B cell (primary cell): ENCODE measurements around the gene C5. TPM values are rescaled to one million over a fixed set of nuclear protein-coding genes. Genes with fewer than 3 reads are reported as not detected.

Experiments
- ATAC-seq: fragments of 200-7000 bp; cut with Tn5 transposase; one replicate; pipeline ENCODE4 v1.10.0; 2021; ENCODE audit warnings: low read depth, mild to moderate bottlenecking, moderate number of reproducible peaks, moderate library complexity
- CTCF ChIA-PET: fragments of 350-600 bp; sonication (Branson Sonifier 250); formaldehyde crosslinking; loops from one replicate; lab custom pipeline; 2021; ENCODE audit warnings: antibody characterized with exemption, inconsistent platforms; lab: Charles Lee
- POLR2A ChIA-PET: fragments of 350-600 bp; sonication (Branson Sonifier 250); formaldehyde crosslinking; loops from one replicate; lab custom pipeline; 2021; ENCODE audit warnings: antibody characterized with exemption; lab: Charles Lee
- DNase-seq: peaks from one replicate; pipeline ENCODE4 v3.0.0; 2013
- H2AFZ ChIP-seq: 2 replicates; pipeline ENCODE4 v1.6.1; 2012; ENCODE audit warnings: mild to moderate bottlenecking, low read depth, low read length; ENCODE audit not compliant: insufficient read depth, poor library complexity, severe bottlenecking
- H3K27ac ChIP-seq, 2 donors: 1 replicate in 1 of 2; 2 replicates in 1 of 2; pipeline ENCODE4 v1.5.1; 2012 to 2013; ENCODE audit warnings: low read length in 2 of 2, mild to moderate bottlenecking in 2 of 2, moderate library complexity in 1 of 2
- H3K27me3 ChIP-seq, 4 experiments: fragments of 200-600 bp in 1 of 4; sonication (generic) in 1 of 4; replicated peaks in 1 of 4; 1 replicate in 2 of 4; 2 replicates in 2 of 4; pipeline versions ENCODE4 v1.6.1 to v1.7.0; 2013 to 2016; ENCODE audit warnings: low read length in 3 of 4, mild to moderate bottlenecking in 2 of 4, mixed read lengths in 1 of 4, moderate library complexity in 1 of 4; ENCODE audit not compliant: insufficient read depth in 4 of 4, control insufficient read depth in 3 of 4; ENCODE audit errors: control extremely low read depth in 1 of 4
- H3K36me3 ChIP-seq, 2 experiments: replicated peaks in 1 of 2; 1 replicate in 1 of 2; 2 replicates in 1 of 2; pipeline versions ENCODE4 v1.6.1 to v1.7.1; 2013; ENCODE audit warnings: low read length in 1 of 2; ENCODE audit not compliant: insufficient read depth in 2 of 2, control insufficient read depth in 1 of 2; ENCODE audit errors: control extremely low read depth in 1 of 2, extremely low read depth in 1 of 2
- H3K4me1 ChIP-seq, 2 donors: fragments of 200-600 bp in 1 of 2; sonication (generic) in 1 of 2; 1 replicate in 1 of 2; 2 replicates in 1 of 2; pipeline versions ENCODE4 v1.5.1 to v1.6.1; 2013 to 2017; ENCODE audit warnings: low read length in 2 of 2; ENCODE audit not compliant: control insufficient read depth in 2 of 2, insufficient read depth in 2 of 2
- H3K4me2 ChIP-seq: replicated peaks from 2 replicates; pipeline ENCODE3; 2012; ENCODE audit warnings: mild to moderate bottlenecking, low read depth, low read length; ENCODE audit not compliant: poor library complexity, severe bottlenecking
- H3K4me3 ChIP-seq, 5 experiments: fragments of 200-600 bp in 1 of 5; sonication (generic) in 1 of 5; 1 replicate in 3 of 5; 2 replicates in 2 of 5; pipeline versions ENCODE4 v1.5.1 to v1.7.0; 2011 to 2016; ENCODE audit warnings: low read length in 4 of 5, mild to moderate bottlenecking in 4 of 5, low read depth in 2 of 5, control low read depth in 1 of 5, moderate library complexity in 1 of 5; ENCODE audit not compliant: insufficient read depth in 1 of 5; ENCODE audit errors: control extremely low read depth in 1 of 5, extremely low read depth in 1 of 5
- H3K79me2 ChIP-seq: fragments of 200-600 bp; sonication (generic); one replicate; pipeline ENCODE4 v1.6.0; 2016; ENCODE audit warnings: low read length; ENCODE audit not compliant: control insufficient read depth, insufficient read depth
- H3K9ac ChIP-seq: fragments of 200-600 bp; sonication (generic); 2 replicates; pipeline ENCODE4 v1.6.1; 2017; ENCODE audit warnings: mild to moderate bottlenecking, low read length, moderate library complexity
- H3K9me3 ChIP-seq, 3 donors: one replicate each; pipeline versions ENCODE4 v1.6.1 to v1.7.1; 2013; ENCODE audit warnings: low read length in 2 of 3; ENCODE audit not compliant: control insufficient read depth in 2 of 3, insufficient read depth in 1 of 3; ENCODE audit errors: control extremely low read depth in 1 of 3
- H4K20me1 ChIP-seq: 2 replicates; pipeline ENCODE4 v1.6.0; 2012; ENCODE audit warnings: mild to moderate bottlenecking, low read length; ENCODE audit not compliant: insufficient read depth, control insufficient read depth, poor library complexity, severe bottlenecking
- H3K27ac Mint-ChIP-seq: one replicate; pipeline ENCODE4 v1.8.0; 2021; ENCODE audit warnings: mixed read lengths
- H3K27me3 Mint-ChIP-seq: one replicate; pipeline ENCODE4 v1.8.0; 2021; ENCODE audit warnings: mixed read lengths
- H3K4me1 Mint-ChIP-seq: one replicate; pipeline ENCODE4 v1.8.0; 2021; ENCODE audit warnings: mixed read lengths
- H3K4me3 Mint-ChIP-seq: one replicate; pipeline ENCODE4 v1.8.0; 2021; ENCODE audit warnings: mixed read lengths
- H3K9me3 Mint-ChIP-seq: one replicate; pipeline ENCODE4 v1.8.0; 2022; ENCODE audit warnings: mixed read lengths; ENCODE audit not compliant: insufficient read depth
- CTCF ChIP-seq: fragments of 200-600 bp; IDR thresholded peaks from one replicate; pipeline ENCODE4 v1.8.0; 2022; ENCODE audit warnings: antibody characterized with exemption, mild to moderate bottlenecking
- EZH2 ChIP-seq: IDR thresholded peaks from 2 replicates; pipeline ENCODE4 v1.6.1; 2012; ENCODE audit warnings: borderline replicate concordance, low read depth, mild to moderate bottlenecking, moderate library complexity, low read length; ENCODE audit not compliant: insufficient read depth, poor library complexity, severe bottlenecking
- WGBS: methylation state at CpG from one replicate; pipeline ENCODE4 v1.1.5; 2013; ENCODE audit warnings: missing lambda C conversion rate; ENCODE audit not compliant: insufficient coverage; 5-methylcytosine and 5-hydroxymethylcytosine counted together
- intact Hi-C: fragments of 100-400 bp; cut with micrococcal nuclease; formaldehyde crosslinking; loops from one replicate; pipeline ENCODE4 v1.10.0; 2022
- polyA plus RNA-seq: library from polyadenylated mRNA; depleted of rRNA; stranded (reverse); fragments of >200 nt; gene quantifications from 2 replicates; pipeline ENCODE4 v1.2.3, GENCODE V29; 2012
- total RNA-seq, 2 donors: library from RNA; stranded (reverse); fragments of 120-200 nt in 1 of 2; gene quantifications; 1 replicate in 1 of 2; 2 replicates in 1 of 2; pipeline versions ENCODE4 v1.2.3 to v1.2.4, GENCODE V29; 2013 to 2022

The C5 gene
- total and polyA plus RNA-seq, 2 donors (not counting 1 experiment from before 2014, with no cell fraction given) = 2.7 to 10.4 TPM

- H3K4me3 Mint-ChIP-seq = no peak overlapping the region
- ATAC-seq (no peak), DNase-seq (no peak)
- no peak overlapping the region for H2AFZ ChIP-seq
- intact Hi-C loops = no loop called here
- no peaks in the 10 kb centered on the region for H3K9me3 Mint-ChIP-seq
- no peaks in the 10 kb centered on the region for H3K36me3 ChIP-seq
- TF ChIP-seq EZH2 = no peak
- no peak for TF ChIP-seq CTCF
- CTCF ChIA-PET = interaction anchor here (1.2 to 1.5 kb wide), 2 partner anchors 13 to 18 kb away, joined by 3 to 4 read pairs; no protein-coding TSS in a partner anchor
- no peaks in the 10 kb centered on the region for H3K79me2 ChIP-seq
- H3K4me1 ChIP-seq = no peaks in the 10 kb centered on the region
- no peaks in the 10 kb centered on the region for H4K20me1 ChIP-seq
- H3K4me2 ChIP-seq = no peak overlapping the region
- no peaks in the 10 kb centered on the region for H3K4me1 Mint-ChIP-seq
- H3K27ac ChIP-seq = no peak overlapping the region
- no peak overlapping the region for H3K9ac ChIP-seq
- no peak overlapping the region for H3K27ac Mint-ChIP-seq
- no peaks in the 10 kb centered on the region for H3K27me3 ChIP-seq
- H3K9me3 ChIP-seq = no peaks in the 10 kb centered on the region
- H3K4me3 ChIP-seq = no peak overlapping the region
- POLR2A ChIA-PET = no interaction called here
- no CpG with 5 or more reads among the region's 2 CpGs for WGBS
- H3K27me3 Mint-ChIP-seq = no peaks in the 10 kb centered on the region
Observed at GRCh38 chr9:120999317-120999716, 50.8 kb downstream of the C5 start.

GRCh38 chr9:120998111-120998510 lies 52.0 kb downstream of the C5 start:
- H2AFZ ChIP-seq = no peak overlapping the region
- no CpG with 5 or more reads among the region's 2 CpGs for WGBS
- H3K9ac ChIP-seq = no peak overlapping the region
- intact Hi-C loops = no loop called here
- H3K27me3 ChIP-seq = no peaks in the 10 kb centered on the region
- no peaks in the 10 kb centered on the region for H3K9me3 Mint-ChIP-seq
- no peak overlapping the region for H3K4me3 ChIP-seq
- no peaks in the 10 kb centered on the region for H3K9me3 ChIP-seq
- no peaks in the 10 kb centered on the region for H3K4me1 Mint-ChIP-seq
- no peaks in the 10 kb centered on the region for H3K4me1 ChIP-seq
- no peak for TF ChIP-seq EZH2
- no peak for TF ChIP-seq CTCF
- no peaks in the 10 kb centered on the region for H3K79me2 ChIP-seq
- H3K27me3 Mint-ChIP-seq = no peaks in the 10 kb centered on the region
- no peak overlapping the region for H3K4me2 ChIP-seq
- no peak overlapping the region for H3K27ac ChIP-seq
- POLR2A ChIA-PET = no interaction called here
- H4K20me1 ChIP-seq = no peaks in the 10 kb centered on the region
- no peak overlapping the region for H3K27ac Mint-ChIP-seq
- no peaks in the 10 kb centered on the region for H3K36me3 ChIP-seq
- no peak for DNase-seq
- H3K4me3 Mint-ChIP-seq = no peak overlapping the region
- no peak for ATAC-seq
- CTCF ChIA-PET = interaction anchor here (1.2 to 1.5 kb wide), 2 partner anchors 12 to 16 kb away, joined by 3 to 4 read pairs; no protein-coding TSS in a partner anchor
